ENCODE measurements around the gene PPP1R27.
"Not testable (repeated sequence)": the region's sequence is repeated elsewhere in the genome, so short reads cannot be mapped to it uniquely, and the experiment has no call there.

PPP1R27 gene

DNA sequence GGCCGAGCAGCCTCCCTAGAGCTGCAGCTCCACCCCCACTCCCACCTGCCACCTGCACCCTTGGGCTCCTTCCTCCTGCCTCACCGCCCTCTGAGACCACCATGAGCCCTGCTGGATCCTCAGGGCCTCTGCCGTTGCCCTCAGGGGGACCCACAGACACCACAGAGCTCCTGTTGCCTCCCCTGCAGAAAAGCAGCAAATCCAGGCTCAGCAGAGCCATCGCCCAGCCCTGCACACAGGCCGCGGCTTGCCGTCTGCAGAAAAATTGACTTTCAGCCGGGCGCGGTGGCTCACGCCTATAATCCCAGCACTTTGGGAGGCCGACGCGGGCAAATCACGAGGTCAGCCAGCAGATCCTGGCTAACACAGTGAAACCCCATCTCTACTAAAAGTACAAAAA is 7.0 kb upstream of the PPP1R27 start:
- DNase-seq (ENCODE audit: low read depth, low spot score) = no peak

DNA sequence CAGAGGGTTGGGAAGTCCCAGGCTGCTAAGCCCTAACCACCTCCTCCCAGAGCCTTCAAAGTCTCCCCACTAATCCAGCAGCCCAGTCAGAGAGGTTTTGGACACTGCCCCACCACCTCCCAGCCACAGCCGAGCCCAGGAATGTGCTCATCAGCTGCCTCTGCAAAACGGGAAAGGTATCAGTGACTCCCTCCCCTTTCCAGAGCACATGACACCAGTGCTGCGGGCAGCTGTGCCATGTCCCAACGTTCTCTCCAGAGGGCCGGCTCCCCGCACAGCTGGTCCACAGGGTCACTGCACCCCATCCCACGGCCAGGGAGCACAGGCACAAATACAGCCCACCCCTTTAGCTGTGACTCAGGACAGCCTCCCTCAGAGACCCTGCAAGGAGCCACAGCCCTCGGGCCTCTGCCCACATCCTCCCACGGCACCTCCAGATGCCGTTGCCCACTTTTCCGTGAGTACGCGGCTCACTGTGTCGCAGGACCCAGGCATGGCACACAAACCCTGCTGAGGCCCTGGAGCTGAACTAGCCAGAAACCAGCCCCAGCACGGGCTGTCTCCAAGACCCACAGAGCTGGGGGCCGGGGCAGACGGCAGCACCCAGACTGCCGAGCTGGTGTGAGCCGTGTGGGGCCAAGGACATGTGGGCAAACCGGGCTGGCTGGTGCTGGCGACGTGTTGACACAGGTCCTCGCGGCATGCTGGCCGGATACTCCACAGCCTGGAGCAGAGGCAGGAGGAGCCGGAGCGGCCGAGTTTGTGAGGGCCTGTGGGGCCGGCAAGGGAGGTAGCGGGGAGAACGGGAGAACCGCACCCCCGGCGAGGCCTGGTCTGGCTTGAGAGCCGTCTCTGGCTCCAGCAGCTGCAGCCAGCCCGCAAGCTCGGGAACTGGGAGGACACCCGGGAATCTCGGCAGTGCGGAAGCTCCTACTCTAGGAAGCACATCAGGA is 6.3 kb upstream of the PPP1R27 start:
- no peak for DNase-seq (ENCODE audit: low read depth, low spot score)

DNA sequence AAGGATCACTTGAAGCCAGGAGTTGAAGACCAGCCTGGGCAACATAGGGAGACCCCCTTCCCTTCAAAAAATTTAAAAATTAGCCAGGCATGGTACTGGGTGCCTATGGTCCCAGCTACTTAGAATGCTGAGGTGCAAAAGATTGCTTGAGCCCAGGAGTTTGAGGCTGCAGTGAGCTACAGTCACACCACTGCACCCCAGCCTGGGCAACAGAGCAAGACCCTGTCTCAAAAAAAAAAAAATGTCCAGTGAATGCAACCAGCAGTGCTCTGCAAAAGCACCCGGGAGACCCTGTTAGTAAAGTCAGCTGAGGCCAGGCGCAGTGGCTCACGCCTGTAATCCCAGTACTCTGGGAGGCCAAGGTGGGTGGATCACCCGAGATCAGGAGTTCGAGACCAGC is 5.2 kb upstream of the PPP1R27 start:
- DNase-seq (ENCODE audit: low read depth, low spot score) = not testable (repeated sequence)

DNA sequence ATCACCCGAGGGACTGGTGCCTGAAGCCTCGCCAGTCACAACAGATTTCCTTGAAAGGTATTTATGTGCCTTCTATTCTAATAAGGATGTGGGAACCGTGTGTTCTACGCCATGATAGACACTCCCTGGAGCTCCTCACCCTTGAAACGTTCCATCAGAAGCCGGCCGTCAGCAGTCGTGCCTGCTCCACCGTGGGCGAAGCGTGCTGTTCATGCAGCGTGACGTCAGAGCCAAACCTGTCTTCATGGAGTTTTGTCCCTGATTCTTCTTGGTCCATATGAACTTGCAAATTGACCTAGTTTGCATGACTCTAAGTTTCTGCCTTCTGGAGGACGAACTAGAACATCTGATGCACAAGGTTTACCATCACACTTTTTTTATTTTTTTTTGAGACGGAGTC is 4.5 kb upstream of the PPP1R27 start:
- no peak for DNase-seq (ENCODE audit: low read depth, low spot score)

DNA sequence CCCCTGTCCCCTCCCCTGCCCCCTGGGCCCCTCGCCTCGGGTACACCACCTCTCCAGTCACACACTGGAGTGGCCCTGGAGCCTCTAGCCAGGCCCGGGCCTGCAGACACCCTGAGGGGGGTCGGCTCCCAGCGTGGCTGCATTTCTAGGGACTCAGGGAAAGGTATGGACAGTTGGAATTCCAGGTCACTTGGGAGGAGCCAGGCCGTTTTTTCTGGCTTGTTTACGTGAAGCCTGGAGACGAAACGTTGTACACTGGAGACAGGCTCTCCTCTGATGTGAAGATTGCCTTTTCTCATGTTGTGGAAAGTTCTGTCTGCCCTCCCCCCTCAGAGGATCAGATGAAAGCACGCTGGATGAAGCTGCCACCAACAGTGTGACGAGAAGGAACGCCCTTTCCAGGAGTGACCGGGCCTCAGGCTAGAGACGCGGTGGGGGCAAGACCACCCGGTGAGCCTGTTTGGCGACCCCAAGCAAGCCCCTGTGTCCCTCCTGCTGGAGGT is 4.0 kb upstream of the PPP1R27 start:
- DNase-seq (ENCODE audit: low read depth, low spot score) = no peak

DNA sequence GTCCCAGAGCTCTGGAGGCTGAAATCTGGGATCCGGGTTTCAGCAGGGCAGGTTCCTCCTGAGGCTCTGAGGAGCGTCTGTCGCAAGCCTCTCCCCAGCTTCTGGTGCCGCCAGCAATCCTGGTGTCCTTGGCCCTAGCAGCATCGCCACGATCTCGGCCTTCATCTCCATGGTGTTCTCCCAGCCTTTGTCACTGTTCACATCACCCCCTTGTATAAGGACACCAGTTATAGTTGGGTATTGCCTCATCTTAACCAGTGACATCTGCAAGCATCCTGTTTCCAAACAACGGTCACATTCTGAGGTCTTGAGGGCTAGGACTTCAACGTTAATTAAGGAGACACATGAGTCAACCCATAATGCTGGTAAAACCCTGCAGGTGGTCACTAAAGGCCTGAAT is 2.8 kb upstream of the PPP1R27 start:
- no peak for DNase-seq (ENCODE audit: low read depth, low spot score)

DNA sequence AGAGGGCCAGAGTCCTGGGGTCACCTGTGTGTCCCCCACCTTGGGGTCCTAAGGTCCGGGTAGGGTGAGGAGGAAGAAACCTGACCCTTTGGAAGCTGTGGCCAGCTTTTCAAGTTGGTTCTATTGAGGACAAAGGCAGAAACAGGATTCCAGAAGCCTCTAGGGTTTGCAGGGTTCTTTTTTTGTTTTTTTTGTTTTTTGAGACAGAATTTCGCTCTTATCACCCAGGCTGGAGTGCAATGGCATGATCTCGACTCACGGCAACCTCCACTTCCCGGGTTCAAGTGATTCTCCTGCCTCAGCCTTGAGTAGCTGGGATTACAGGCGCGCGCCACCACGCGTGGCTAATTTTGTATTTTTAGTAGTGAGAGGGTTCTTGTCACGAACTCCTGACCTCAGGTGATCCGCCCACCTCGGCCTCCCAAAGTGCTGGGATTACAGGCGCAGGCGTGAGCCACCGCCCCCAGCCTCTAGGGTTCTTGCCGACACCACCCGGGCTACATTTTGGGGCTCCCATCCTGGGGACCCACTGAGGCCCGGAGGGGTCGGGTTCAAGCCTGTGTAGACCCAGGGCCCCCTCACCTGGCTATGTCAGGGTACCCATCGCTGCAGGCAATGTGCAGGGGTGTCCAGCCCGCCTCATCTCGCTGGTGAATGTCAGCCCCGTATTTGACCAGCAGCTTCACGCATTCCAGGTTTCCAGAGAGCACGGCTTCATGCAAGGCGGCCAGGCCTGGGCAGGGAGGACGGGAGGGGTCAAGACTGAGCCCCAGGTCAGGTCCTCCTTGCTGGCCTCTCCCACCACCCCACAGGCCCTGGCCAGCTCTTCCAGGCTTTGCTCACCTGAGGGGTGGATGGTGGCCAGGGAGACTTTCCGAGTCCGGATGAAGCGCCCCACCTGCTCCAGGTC is 674 bp downstream of the PPP1R27 start:
- no peak for DNase-seq (ENCODE audit: low read depth, low spot score)

DNA sequence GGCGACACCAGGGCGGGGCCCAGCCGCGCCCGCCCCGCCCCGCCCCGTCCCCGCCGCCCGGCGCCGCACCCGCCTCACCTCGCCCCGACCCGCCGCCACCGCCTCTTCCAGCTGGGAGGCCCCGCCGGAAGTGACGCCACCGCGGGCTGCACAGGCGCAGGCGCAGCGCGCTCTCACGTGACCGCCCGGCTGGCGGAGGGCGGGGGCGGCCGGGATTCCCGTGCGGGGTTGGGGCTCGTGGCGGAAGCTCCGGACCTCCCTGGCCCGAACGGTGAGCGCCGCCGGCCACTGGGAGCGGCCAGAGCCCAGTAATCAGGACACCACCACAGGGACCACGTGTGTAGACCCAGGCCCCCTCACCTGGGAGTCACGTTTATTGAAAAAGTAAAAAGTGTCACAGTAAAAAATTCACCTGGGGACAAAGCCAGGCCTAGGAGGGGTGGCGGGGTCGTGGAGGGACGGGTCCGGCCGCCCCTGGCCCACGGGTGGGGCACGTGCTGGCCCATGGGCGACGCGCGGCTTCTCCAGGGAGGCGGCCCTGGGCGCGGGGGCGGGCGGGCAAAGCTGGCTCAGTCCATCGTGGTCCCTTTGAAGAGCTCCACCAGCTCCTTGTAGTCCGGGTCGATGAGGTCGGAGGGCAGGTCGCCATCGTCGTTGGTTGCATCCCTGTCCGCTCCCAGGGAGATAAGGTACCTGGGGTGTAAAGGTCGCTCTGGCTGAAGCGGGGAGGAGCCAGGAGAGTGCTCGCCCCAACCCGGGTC is 1.5 kb downstream of the PPP1R27 start, which contains the start of gene MCRIP1:
MCRIP1 (minus strand) TSS at position 132 of the 761 bp plus-strand sequence. CDS start 8,785 bp downstream, outside the sequence.
- peak; percentile 65 for DNase-seq (ENCODE audit: low read depth, low spot score)

DNA sequence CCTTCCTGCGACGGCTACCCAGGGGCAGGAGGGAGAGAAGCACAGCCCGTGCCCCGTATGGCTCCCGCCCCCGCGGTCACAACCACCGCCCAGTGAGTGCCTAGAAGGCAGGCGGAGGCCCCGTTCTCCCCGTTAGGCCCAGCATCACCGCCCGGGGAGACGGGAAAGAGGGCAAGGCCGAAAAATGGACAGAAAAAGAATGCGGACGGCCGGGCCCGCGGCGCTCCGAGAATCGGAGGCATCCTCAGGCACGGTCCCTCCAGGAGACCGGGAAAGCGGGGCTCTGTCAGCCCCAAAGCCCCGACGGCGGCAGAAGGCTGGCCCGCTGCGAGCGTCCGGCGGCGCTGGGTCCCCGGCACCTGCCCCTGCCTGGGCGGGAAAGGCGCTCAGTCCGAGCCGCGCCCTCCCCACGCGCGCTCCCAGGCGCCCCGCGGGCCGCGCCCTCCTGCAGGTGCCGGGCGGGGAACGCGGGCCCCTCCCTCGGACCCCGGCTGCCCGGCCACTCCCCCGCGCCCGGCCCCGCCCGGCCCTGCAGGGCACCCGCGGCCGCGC is 2.2 kb downstream of the PPP1R27 start:
- DNase-seq (ENCODE audit: low read depth, low spot score) = no peak

DNA sequence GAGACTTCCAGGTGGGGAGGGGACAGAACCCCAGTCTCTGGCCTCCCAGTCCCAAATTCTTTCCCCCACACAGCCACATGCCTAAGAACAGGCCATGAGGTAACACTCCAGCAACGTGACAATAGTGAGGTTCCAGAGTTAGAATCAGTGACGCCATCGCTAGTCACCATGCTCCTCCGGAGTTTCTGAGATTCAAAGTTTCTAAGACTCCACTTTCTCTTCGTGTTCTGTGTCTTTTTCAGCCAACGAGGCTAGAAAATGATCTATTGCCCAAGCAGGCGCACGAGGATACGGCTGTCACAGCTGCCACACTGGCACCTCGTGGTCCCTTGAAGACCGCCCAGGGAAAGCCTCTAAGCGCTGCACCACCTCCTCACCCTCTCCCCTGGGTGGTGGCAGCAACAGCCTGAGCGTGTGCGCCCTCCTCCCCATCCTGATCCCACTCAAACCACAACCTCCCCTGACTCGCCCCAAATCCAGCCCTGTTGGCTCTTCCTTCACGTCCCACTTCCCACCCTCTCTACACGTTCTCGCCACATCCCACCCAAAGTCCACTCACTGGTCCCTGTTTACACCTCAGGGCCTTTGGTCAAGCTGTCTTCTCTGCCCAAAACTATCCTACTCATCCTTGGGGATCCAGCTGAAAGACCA is 2.8 kb downstream of the PPP1R27 start:
- DNase-seq (ENCODE audit: low read depth, low spot score) = no peak

DNA sequence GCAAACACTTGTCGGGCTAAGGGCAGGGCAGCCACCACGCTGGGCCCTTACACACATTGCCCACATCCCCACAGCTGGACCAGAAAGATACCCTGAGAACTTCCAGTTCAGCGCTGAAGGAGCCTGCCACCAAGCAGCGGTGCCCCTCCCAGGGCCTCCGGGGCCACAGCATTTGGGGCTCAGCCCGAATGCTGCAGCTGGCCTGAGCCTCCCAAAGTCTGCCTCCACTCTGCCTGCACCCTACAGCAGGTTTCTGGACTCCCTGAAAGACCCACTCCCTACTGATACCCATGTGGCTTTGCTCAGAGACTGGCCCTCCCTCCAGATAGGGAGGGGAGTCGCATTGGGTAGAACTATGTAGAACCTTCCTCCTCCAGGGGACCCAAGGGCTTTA is 3.3 kb downstream of the PPP1R27 start:
- DNase-seq (ENCODE audit: low read depth, low spot score) = no peak

DNA sequence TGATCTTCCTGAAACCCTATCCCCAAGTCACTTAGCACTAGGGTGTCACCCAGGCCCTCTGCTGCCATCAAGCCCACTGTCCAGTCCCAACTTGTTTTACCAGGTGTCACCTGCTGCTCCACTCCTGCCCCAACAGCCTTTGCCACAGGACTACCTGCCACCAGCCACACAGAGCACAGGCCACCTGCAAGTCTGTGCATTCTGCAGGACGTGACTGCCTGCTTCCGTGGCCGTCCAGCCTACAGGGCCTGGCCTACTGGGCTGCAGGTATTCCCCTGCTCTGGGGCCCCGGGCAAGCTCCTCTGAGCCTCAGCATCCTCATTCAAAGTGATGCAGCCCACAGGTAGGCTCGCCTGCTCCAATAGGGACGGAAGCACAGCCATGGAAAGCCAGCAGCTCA is 5.0 kb downstream of the PPP1R27 start:
- DNase-seq (ENCODE audit: low read depth, low spot score) = no peak

DNA sequence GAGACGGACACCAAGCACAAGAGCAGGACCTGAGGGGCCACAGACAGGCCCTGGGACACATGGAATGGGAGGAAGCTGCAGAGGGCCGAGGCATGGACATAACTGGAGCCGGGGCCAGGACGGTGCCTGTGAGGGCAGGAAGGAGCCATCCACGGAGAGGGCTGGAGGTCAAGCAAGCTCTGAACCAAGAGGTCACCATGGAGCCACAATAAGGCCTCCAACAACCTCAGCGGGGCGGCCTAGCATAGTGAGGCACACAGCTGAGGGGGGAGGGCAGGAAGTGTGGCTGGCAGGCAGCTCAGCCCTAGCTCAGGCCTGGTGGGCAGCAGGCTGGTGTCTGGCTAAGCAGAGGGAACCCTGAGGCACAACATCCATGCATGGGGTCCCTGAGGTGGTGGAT is 6.2 kb downstream of the PPP1R27 start:
- DNase-seq (ENCODE audit: low read depth, low spot score) = no peak

DNA sequence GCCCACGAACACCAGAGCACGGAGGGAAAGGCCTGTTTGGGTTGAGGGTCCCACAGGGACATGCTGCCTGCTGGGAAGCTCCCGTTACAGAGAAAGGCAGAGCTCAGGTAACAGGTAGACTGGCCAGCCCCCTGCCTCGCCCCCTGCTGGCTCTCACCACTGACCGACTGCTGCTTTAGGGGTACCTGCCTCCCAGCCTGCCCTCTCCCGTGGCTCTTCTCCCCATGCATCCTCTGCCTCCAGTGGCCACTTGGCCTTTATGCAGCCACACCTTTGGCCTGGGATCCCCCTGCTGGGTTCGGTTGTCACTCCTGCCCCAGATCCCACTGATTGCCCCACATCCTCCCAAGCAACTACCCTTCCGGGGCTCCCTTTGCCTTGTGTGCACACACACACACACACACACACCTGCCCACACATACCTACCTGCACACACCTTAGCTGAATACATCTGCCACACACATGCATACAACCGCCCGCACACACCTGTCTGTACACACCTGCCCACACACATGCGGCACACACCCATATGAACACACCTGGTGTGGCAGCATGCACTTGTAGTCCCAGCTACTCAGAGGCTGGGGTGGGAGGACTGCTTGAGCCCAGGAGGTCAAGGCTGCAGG is 8.9 kb downstream of the PPP1R27 start:
- no peak for DNase-seq (ENCODE audit: low read depth, low spot score)

DNA sequence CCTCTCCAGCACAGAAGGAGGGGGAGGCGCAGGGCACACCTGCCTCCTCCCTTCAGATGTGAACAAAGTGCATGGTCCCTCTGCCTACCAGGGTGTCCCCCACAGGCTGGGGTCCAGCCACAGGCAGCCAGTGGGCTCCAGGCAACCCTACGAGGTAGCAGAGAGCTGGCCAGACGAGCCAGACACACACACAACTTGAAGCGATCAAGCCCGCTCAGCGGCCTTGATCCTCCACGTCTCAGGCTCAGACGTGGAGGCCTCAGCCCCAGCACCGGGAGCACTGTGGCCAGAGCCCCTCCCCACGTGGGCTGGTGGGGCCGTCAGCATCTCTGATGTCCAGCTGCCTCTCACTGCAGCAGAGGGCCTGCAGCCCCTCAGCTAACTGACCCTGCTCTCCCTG is 10.3 kb downstream of the PPP1R27 start:
- no peak for DNase-seq (ENCODE audit: low read depth, low spot score)

DNA sequence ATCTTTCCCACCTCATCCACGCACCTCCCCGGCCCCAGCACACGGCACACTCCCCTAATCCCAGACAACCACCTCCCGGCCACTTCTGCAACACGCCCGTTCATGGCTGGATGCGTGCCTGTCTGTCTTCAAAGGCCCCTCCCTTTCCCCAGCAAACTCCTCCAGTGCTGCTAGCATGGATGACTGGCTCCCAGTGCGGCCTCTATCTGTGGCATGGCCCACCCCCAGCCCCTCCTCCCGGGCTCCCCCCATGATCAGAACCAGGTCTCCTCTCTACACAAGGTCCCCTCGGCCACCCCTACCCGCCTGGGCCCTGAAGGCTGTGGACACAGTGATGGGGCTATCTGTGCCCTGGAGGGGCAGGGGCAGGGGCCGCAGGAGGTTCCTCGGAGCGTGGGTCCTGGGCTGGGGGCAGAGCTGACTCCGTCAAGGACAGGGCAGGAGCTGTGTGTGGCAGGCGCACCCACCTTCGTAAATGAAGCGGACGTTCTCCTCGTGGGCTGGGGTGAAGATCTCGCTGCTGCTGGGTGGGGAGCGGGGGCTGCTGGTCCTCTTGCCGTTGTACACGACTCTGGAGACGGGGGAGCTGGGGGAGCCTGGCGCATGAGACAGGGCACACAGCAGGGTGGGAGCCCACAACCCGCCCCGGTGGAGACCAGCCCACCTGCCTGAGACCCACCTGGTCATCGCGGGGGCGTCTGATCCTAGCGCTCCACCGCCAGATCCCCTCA is 10.9 kb downstream of the PPP1R27 start:
- DNase-seq (ENCODE audit: low read depth, low spot score) = no peak

DNA sequence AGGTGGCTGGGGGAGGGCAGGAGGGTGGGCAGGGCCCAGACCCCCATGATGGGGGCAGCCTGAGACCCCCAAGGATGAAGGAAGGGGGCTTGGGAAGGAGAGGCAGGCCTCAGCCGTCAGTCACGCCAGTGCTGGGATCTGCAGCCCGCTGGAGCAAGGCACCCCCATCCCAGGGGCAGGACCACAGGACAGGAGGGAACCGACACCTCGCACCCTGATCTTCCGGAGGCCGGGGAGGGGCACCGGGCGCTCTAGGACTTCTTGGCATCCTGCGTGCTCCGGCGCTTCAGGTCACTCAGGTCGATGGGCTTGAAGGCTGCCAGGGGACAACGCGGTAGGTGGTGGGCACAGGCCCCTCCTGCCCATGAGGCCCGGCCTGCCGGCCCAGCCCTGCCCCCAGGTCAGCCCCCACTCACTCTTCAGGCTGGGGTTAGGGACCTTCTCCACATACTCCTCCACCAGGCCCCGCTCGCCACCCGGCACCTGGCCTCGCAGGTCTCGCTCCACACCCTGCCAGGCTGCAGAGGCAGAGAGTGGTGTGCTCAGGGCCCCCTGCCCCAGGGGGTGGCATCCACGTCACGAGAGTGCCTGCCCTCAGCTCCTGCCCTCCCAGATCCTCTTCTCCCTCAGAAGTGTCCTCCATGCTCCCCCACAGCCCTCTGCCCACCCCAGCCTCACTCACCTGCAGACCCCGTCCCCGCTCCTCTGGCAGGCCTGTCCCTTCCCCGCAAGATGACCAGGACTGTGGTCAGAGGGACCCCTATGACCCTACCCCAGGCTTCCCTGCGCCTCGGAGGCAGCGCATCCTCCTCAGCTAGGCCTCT is 11.6 kb downstream of the PPP1R27 start:
- DNase-seq (ENCODE audit: low read depth, low spot score) = no peak

DNA sequence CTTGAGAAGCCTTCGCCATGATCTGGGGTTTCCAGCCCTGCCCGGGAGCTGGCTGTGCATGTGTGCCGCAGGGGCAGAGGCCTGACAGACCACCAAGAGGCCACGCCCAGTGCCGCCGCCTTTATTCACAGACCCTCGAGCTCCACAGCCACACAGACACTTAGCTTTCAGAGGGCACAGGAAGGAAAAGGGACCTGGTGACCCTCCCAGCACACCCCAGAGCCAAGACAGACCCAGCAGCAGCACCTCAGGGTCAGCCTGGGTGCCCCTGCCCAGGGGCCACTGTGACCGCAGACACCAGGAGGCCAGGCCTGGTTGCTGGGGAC is 12.6 kb downstream of the PPP1R27 start:
- DNase-seq (ENCODE audit: low read depth, low spot score) = no peak

Measured in smooth muscle cell of the brain vasculature (primary cell).